IMR-90 (cell line): ENCODE results near the gene PLEKHA8. TPM values are rescaled to one million over a fixed set of nuclear protein-coding genes. Genes with fewer than 3 reads are reported as not detected.

ENCODE experiments used
- ATAC-seq: fragments of 200-7000 bp; cut with Tn5 transposase; 2 replicates; pipeline ENCODE4 v1.9.1; 2020; ENCODE audit warnings: low read depth, mild to moderate bottlenecking, moderate library complexity
- BruUV-seq: library from RNA; stranded (reverse); fragments of 400-500 nt; replicated peaks from 2 replicates; lab custom pipeline; 2021; lab: Mats Ljungman, UMichigan
- CTCF ChIA-PET: fragments of 300-600 bp; formaldehyde crosslinking; extraction: SDS; loops from one replicate; lab custom pipeline; 2021; ENCODE audit warnings: antibody characterized with exemption; lab: Yijun Ruan, JAX
- POLR2A ChIA-PET: fragments of 300-600 bp; sonication (Branson Sonifier 250); formaldehyde crosslinking; loops from one replicate; lab custom pipeline; 2022; ENCODE audit warnings: antibody characterized with exemption; ENCODE audit not compliant: unreplicated experiment; lab: Charles Lee
- DNase-seq: peaks from one replicate; pipeline ENCODE4 v3.0.0; 2013
- H2AFZ ChIP-seq: replicated peaks from 2 replicates; pipeline ENCODE3; 2013; ENCODE audit warnings: low read length, mild to moderate bottlenecking; ENCODE audit not compliant: poor library complexity
- H2AK5ac ChIP-seq: 2 replicates; pipeline ENCODE4 v1.6.1; 2013; ENCODE audit warnings: low read depth, low read length, inconsistent platforms
- H2AK9ac ChIP-seq: replicated peaks from 2 replicates; pipeline ENCODE3; 2013; ENCODE audit warnings: mild to moderate bottlenecking, low read depth, low read length, moderate library complexity; ENCODE audit not compliant: poor library complexity
- H2BK120ac ChIP-seq: 2 replicates; pipeline ENCODE4 v1.6.1; 2013; ENCODE audit warnings: low read depth, low read length, inconsistent platforms
- H2BK15ac ChIP-seq: 3 replicates; pipeline ENCODE4 v1.6.1; 2013; ENCODE audit warnings: low read depth, low read length, inconsistent platforms
- H2BK20ac ChIP-seq: 2 replicates; pipeline ENCODE4 v1.6.1; 2013; ENCODE audit warnings: low read depth, mild to moderate bottlenecking, inconsistent platforms, low read length, moderate library complexity
- H2BK5ac ChIP-seq: 2 replicates; pipeline ENCODE4 v1.6.1; 2013; ENCODE audit warnings: mild to moderate bottlenecking, low read depth, low read length, inconsistent platforms; ENCODE audit not compliant: poor library complexity, severe bottlenecking
- H3K14ac ChIP-seq: replicated peaks from 2 replicates; pipeline ENCODE4 v1.6.1; 2013; ENCODE audit warnings: low read depth, low read length, inconsistent platforms
- H3K18ac ChIP-seq: 2 replicates; pipeline ENCODE4 v1.6.1; 2013; ENCODE audit warnings: low read depth, low read length, control low read depth
- H3K23ac ChIP-seq: 2 replicates; pipeline ENCODE4 v1.6.1; 2013; ENCODE audit warnings: low read depth, low read length, inconsistent platforms
- H3K27ac ChIP-seq: 2 replicates; pipeline ENCODE4 v1.5.1; 2013; ENCODE audit warnings: mild to moderate bottlenecking, control low read depth, low read length; ENCODE audit not compliant: insufficient read depth
- H3K27me3 ChIP-seq: 2 replicates; pipeline ENCODE4 v1.6.1; 2013; ENCODE audit warnings: low read length; ENCODE audit not compliant: control insufficient read depth, insufficient read depth
- H3K36me3 ChIP-seq: 2 replicates; pipeline ENCODE4 v1.6.1; 2013; ENCODE audit warnings: low read length, mixed read lengths; ENCODE audit not compliant: control insufficient read depth, insufficient read depth
- H3K4ac ChIP-seq: 2 replicates; pipeline ENCODE4 v1.6.1; 2013; ENCODE audit warnings: low read depth, low read length, inconsistent platforms
- H3K4me1 ChIP-seq: 2 replicates; pipeline ENCODE4 v1.6.1; 2013; ENCODE audit warnings: low read length, mixed read lengths; ENCODE audit not compliant: control insufficient read depth, insufficient read depth
- H3K4me2 ChIP-seq: 2 replicates; pipeline ENCODE4 v1.6.1; 2013; ENCODE audit warnings: low read depth, mild to moderate bottlenecking, control low read depth, low read length, moderate library complexity
- H3K4me3 ChIP-seq: 2 replicates; pipeline ENCODE4 v1.5.1; 2013; ENCODE audit warnings: low read depth, mild to moderate bottlenecking, control low read depth, low read length, moderate library complexity; ENCODE audit not compliant: insufficient read depth
- H3K56ac ChIP-seq: 2 replicates; pipeline ENCODE4 v1.6.1; 2013; ENCODE audit warnings: low read length, inconsistent platforms; ENCODE audit not compliant: insufficient read depth; ENCODE audit errors: extremely low read depth
- H3K79me1 ChIP-seq, 2 experiments: 2 replicates each; pipeline ENCODE4 v1.6.1; 2013; ENCODE audit warnings: low read length in 2 of 2, inconsistent platforms in 1 of 2, low read depth in 1 of 2
- H3K9ac ChIP-seq: 2 replicates; pipeline ENCODE4 v1.6.1; 2013; ENCODE audit warnings: low read depth, low read length, control low read depth
- H3K9me1 ChIP-seq: 2 replicates; pipeline ENCODE4 v1.6.1; 2013; ENCODE audit warnings: low read length, inconsistent platforms; ENCODE audit not compliant: insufficient read depth
- H3K9me3 ChIP-seq: 2 replicates; pipeline ENCODE4 v1.6.1; 2013; ENCODE audit warnings: low read length; ENCODE audit not compliant: control insufficient read depth, insufficient read depth
- H4K20me1 ChIP-seq: 2 replicates; pipeline ENCODE4 v1.6.1; 2013; ENCODE audit warnings: low read length, inconsistent platforms; ENCODE audit not compliant: insufficient read depth
- H4K5ac ChIP-seq: 2 replicates; pipeline ENCODE4 v1.6.1; 2013; ENCODE audit warnings: mild to moderate bottlenecking, low read depth, low read length, control low read depth
- H4K8ac ChIP-seq, 2 experiments: 2 replicates each; pipeline ENCODE4 v1.6.1; 2013; ENCODE audit warnings: low read depth in 2 of 2, low read length in 2 of 2, control low read depth in 1 of 2, inconsistent platforms in 1 of 2
- H4K91ac ChIP-seq: 2 replicates; pipeline ENCODE4 v1.6.1; 2013; ENCODE audit warnings: low read depth, low read length, inconsistent platforms; ENCODE audit not compliant: insufficient read depth
- FOS ChIP-seq: fragments of 150-350 bp; IDR thresholded peaks from 2 replicates; pipeline ENCODE4 v1.6.1; 2016; ENCODE audit warnings: low read depth, low read length
- NFE2L2 ChIP-seq: fragments of 150-350 bp; IDR thresholded peaks from 2 replicates; pipeline ENCODE4 v1.6.1; 2016; ENCODE audit warnings: low read depth, mild to moderate bottlenecking, low read length
- POLR2A ChIP-seq: IDR thresholded peaks from 2 replicates; pipeline ENCODE4 v1.6.1; 2012; ENCODE audit warnings: mild to moderate bottlenecking, low read depth, low read length
- SMC3 ChIP-seq: fragments of 150-350 bp; IDR thresholded peaks from 2 replicates; pipeline ENCODE4 v1.6.1; 2016; ENCODE audit warnings: low read depth, mild to moderate bottlenecking, antibody characterized with exemption, low read length, moderate library complexity
- WGBS, 2 experiments: methylation state at CpG; one replicate each; pipeline versions ENCODE4 v1.1.5 to v1.1.7; 2013; ENCODE audit warnings: missing lambda C conversion rate in 2 of 2; ENCODE audit not compliant: insufficient read length in 1 of 2; ENCODE audit errors: extremely low coverage in 2 of 2; 5-methylcytosine and 5-hydroxymethylcytosine counted together
- dilution Hi-C: fragments of 300-500 bp; cut with HindIII; formaldehyde crosslinking; loops from one replicate; pipeline ENCODE4 v1.14.3; 2018; ENCODE audit warnings: low sequenced_read_pairs; ENCODE audit not compliant: unreplicated experiment
- in situ Hi-C: fragments of 300-500 bp; cut with MboI; formaldehyde crosslinking; loops from 3 replicates; pipeline ENCODE4 v1.14.3; 2019; ENCODE audit warnings: low sequenced_read_pairs, inconsistent platforms, mixed read lengths
- intact Hi-C: fragments of 100-400 bp; cut with micrococcal nuclease; formaldehyde crosslinking; loops from 2 replicates; pipeline ENCODE4 v1.10.0; 2022
- polyA plus RNA-seq, 3 experiments: library from polyadenylated mRNA; depleted of rRNA; stranded (reverse); fragments of >200 nt; gene quantifications; 2 replicates each; pipeline ENCODE4 v1.2.3, GENCODE V29; 2012; ENCODE audit warnings: low replicate concordance in 1 of 3
- total RNA-seq: library from RNA; depleted of rRNA; stranded (reverse); fragments of >200 nt; gene quantifications from 2 replicates; pipeline ENCODE4 v1.2.3, GENCODE V29; 2012
- TF ChIP-seq, protein P1 (sequence below): conservative IDR thresholded peaks from 2 replicates; pipeline ENCODE4 v1.5.1; 2012; ENCODE audit warnings: mild to moderate bottlenecking, low read depth, low read length, improper control_type of control experiment

Gene PLEKHA8
- total and polyA plus RNA-seq, 2 of the 4 experiments (the other 2 are of a cell fraction), result 3.6 to 9.7 TPM

DNA sequence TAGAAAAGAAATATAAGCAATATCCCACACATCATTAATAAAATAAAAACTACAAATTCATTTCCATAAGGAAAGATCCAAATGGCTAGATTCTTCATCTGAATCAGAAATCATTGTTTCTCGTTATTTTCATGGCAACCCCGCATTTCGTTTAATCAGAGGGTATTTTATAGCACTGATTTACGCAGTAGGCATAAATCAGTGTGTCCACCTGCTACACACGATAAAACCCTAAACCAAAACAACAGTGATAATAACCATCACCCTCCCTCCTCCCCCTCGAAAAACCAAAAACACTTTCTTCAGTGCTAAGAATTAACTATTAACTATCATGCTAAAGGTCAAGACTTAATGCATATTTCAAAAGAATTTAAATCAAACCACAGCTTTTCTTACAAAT lies 18.2 kb upstream of the PLEKHA8 start:
- H3K4me2 ChIP-seq, result no peak overlapping the region
- no peak overlapping the region for H2AK5ac ChIP-seq
- no peak overlapping the region for H4K91ac ChIP-seq
- H2AFZ ChIP-seq, result no peak overlapping the region
- no peak overlapping the region for H3K18ac ChIP-seq
- H3K9me3 ChIP-seq, result no peaks in the 10 kb centered on the region
- no peak overlapping the region for H3K27ac ChIP-seq
- H3K14ac ChIP-seq, result no peak overlapping the region
- intact Hi-C loops (no loop called here), in situ Hi-C loops (no loop called here), dilution Hi-C loops (no loop called here)
- no peak overlapping the region for H2BK5ac ChIP-seq
- H2AK9ac ChIP-seq, result no peak overlapping the region
- DNase-seq (no peak), ATAC-seq (no peak)
- no peak overlapping the region for H3K56ac ChIP-seq
- no peaks in the 10 kb centered on the region for H3K27me3 ChIP-seq
- TF ChIP-seq, protein P1, sequence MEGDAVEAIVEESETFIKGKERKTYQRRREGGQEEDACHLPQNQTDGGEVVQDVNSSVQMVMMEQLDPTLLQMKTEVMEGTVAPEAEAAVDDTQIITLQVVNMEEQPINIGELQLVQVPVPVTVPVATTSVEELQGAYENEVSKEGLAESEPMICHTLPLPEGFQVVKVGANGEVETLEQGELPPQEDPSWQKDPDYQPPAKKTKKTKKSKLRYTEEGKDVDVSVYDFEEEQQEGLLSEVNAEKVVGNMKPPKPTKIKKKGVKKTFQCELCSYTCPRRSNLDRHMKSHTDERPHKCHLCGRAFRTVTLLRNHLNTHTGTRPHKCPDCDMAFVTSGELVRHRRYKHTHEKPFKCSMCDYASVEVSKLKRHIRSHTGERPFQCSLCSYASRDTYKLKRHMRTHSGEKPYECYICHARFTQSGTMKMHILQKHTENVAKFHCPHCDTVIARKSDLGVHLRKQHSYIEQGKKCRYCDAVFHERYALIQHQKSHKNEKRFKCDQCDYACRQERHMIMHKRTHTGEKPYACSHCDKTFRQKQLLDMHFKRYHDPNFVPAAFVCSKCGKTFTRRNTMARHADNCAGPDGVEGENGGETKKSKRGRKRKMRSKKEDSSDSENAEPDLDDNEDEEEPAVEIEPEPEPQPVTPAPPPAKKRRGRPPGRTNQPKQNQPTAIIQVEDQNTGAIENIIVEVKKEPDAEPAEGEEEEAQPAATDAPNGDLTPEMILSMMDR, result no peak
- TF ChIP-seq POLR2A, result no peak
- no peak for TF ChIP-seq FOS
- no peak for TF ChIP-seq NFE2L2
- no peak for TF ChIP-seq SMC3
- WGBS, 2 experiments, result 94 to 100% methylated on average over 1 to 5 of the region's 6 CpGs
- no peak overlapping the region for H2BK120ac ChIP-seq
- no peak overlapping the region for H3K23ac ChIP-seq
- ChIA-PET CTCF (no interaction called here), POLR2A (no interaction called here)
- H4K8ac ChIP-seq, result no peak overlapping the region
- H3K36me3 ChIP-seq, result 0 out of 2 replicates have a peak, but pooled peaks cover 8% of the 10 kb centered on the region
- H3K4me3 ChIP-seq, result no peak overlapping the region
- no peak overlapping the region for H2BK20ac ChIP-seq
- H4K5ac ChIP-seq, result no peak overlapping the region
- H4K20me1 ChIP-seq, result no peaks in the 10 kb centered on the region
- H3K9ac ChIP-seq, result no peak overlapping the region
- no peak overlapping the region for H2BK15ac ChIP-seq
- BruUV-seq, result no TSS peak
- H3K79me1 ChIP-seq, result no peaks in the 10 kb centered on the region
- H3K4ac ChIP-seq, result no peak overlapping the region
- no peaks in the 10 kb centered on the region for H3K9me1 ChIP-seq
- no peaks in the 10 kb centered on the region for H3K4me1 ChIP-seq
